Motor neuron (in vitro differentiated cells): ENCODE data around the gene SCCPDH. TPM values are rescaled to one million over a fixed set of nuclear protein-coding genes. Genes with fewer than 3 reads are reported as not detected.
"Not testable (repeated sequence)": the region's sequence is repeated elsewhere in the genome, so short reads cannot be mapped to it uniquely, and the experiment has no call there.

Source experiments
- ATAC-seq, 8 experiments: fragments of 200-7000 bp; cut with Tn5 transposase; replicated peaks in 6 of 8; 2 replicates each; pipeline ENCODE4 v1.8.0; 2021; ENCODE audit warnings: mild to moderate bottlenecking in 8 of 8, moderate library complexity in 8 of 8
- H3K27ac ChIP-seq, 2 donors: fragments of 250-450 bp; sonication (Bioruptor Pico); 2 replicates each; pipeline ENCODE4 v1.9.0; 2021; ENCODE audit warnings: antibody characterized with exemption in 2 of 2, mild to moderate bottlenecking in 2 of 2, moderate library complexity in 1 of 2
- H3K4me1 ChIP-seq, 2 donors: fragments of 250-450 bp; sonication (Bioruptor Pico); replicated peaks in 1 of 2; 2 replicates each; pipeline ENCODE4 v1.6.1; 2021; ENCODE audit warnings: antibody characterized with exemption in 2 of 2, mild to moderate bottlenecking in 2 of 2, moderate library complexity in 1 of 2
- H3K4me3 ChIP-seq, 5 donors: fragments of 250-450 bp; sonication (Bioruptor Pico); 2 replicates each; pipeline ENCODE4 v1.9.0; 2021; ENCODE audit warnings: antibody characterized with exemption in 5 of 5, mild to moderate bottlenecking in 5 of 5, moderate library complexity in 4 of 5
- whole genome bisulfite sequencing, 10 experiments: fragments of 450-650 bp; shearing (Covaris generic); methylation state at CpG; one replicate each; pipeline ENCODE4 v1.0.0; 2022; 5-methylcytosine and 5-hydroxymethylcytosine counted together
- in situ Hi-C, 9 experiments: fragments of 400-800 bp; cut with MboI; loops; one replicate each; pipeline ENCODE4 v1.15.0; 2021; ENCODE audit warnings: low sequenced_read_pairs in 9 of 9, low pct_unique_long_range_greater_than_20kb in 2 of 9; ENCODE audit not compliant: unreplicated experiment in 9 of 9
- total RNA-seq, 8 experiments: library from RNA; unstranded; fragments of 300-600 nt; gene quantifications; 2 replicates each; pipeline versions ENCODE4 v1.2.3 to v1.2.4, GENCODE V29; 2022

Gene SCCPDH
- total RNA-seq, 8 experiments from 2014 or later, result 13.9 to 60.5 (median 49.2) TPM

DNA sequence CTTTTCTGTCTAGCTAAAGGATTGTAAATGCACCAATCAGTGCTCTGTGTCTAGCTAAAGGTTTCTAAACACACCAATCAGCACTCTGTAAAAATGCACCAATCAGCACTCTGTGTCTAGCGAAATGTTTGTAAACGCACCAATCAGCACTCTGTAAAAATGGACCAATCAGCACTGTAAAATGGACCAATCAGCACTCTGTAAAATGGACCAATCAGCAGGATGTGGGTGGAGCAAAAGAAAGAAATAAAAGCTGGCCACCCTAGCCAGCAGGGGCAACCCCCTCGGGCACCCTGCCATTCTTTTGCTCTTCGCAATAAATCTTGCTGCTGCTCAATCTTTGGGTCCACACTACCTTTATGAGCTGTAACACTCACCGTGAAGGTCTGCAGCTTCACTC lies 11.8 kb upstream of the SCCPDH start:
- H3K4me1 ChIP-seq, ATAC-seq, in situ Hi-C loops, H3K4me3 ChIP-seq, H3K27ac ChIP-seq: not testable (repeated sequence)
- 48 to 100% (median 84%) methylated on average over 1 to 5 of the region's 5 CpGs; no CpG with 5 or more reads in 2 of the 10 experiments for WGBS, 10 experiments

- no CpG with 5 or more reads among the region's 2 CpGs for WGBS, 10 experiments
These were observed 4.8 kb upstream of the SCCPDH start for GRCh38 chr1:246719361-246719760.

GRCh38 chr1:246720814-246721213 lies 3.4 kb upstream of the SCCPDH start:
- in situ Hi-C loops, H3K27ac ChIP-seq, H3K4me1 ChIP-seq, ATAC-seq, H3K4me3 ChIP-seq: not testable (repeated sequence)
- whole genome bisulfite sequencing, 10 experiments, result 10 to 100% (median 83%) methylated on average over 1 to 6 of the region's 7 CpGs; no CpG with 5 or more reads in 4 of the 10 experiments

More at GRCh38 chr1:246719361-246719760, 4.8 kb upstream of the SCCPDH start:
- in situ Hi-C loops, H3K27ac ChIP-seq, ATAC-seq, H3K4me3 ChIP-seq, H3K4me1 ChIP-seq: not testable (repeated sequence)

DNA sequence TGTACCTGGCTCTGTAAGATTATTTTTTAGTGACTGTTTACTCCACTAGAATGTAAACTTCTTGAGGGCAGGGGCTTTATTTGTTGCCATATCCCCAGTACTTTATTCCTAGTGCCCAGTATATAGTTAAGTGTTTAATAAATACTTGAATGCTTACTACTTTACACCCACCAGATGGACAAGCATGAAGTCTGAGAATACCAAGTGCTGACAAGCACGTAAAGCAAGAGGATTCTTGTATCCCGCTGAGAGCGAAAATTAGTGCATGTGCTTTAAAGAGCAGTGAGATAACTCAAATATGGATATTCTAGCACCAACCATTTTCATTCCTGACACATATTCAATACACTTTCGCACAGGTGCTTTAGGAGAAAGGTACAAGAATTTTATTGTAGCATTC lies 1.5 kb upstream of the SCCPDH start:
- Histone ChIP-seq H3K4me3 (no peak overlapping the region), H3K4me1 (peaks cover 5 to 9% of the 10 kb centered on the region in 2 donors), H3K27ac (no peak overlapping the region)
- no peak for ATAC-seq
- 81 to 100% (median 94%) methylated on average over 4 of the region's 4 CpGs; no CpG with 5 or more reads in 2 of the 10 experiments for WGBS, 10 experiments
- in situ Hi-C loops, result no loop called here

- peak in 6 of 8 experiments; percentile 0 to 67 (median 27) for ATAC-seq
- in situ Hi-C loops, result no loop called here
- WGBS, 10 experiments, result 0 to 26% (median 3%) methylated on average over 1 to 13 of the region's 13 CpGs; no CpG with 5 or more reads in 2 of the 10 experiments
- Histone ChIP-seq H3K4me1 (peaks cover 5 to 9% of the 10 kb centered on the region in 2 donors), H3K27ac (peak overlapping the region; percentile 77 to 87), H3K4me3 (peak overlapping the region; percentile 64 to 92 (median 83))
These were observed 504 bp downstream of the SCCPDH start for GRCh38 chr1:246724731-246725095.

- 25 to 77% (median 57%) methylated on average over 4 to 9 of the region's 9 CpGs for WGBS, 10 experiments
- ATAC-seq, result no peak
- Histone ChIP-seq H3K27ac (no peak overlapping the region), H3K4me1 (peaks cover 5 to 9% of the 10 kb centered on the region in 2 donors), H3K4me3 (peak overlapping the region; percentile 64 to 92 (median 83))
- in situ Hi-C loops, result no loop called here
These were observed 982 bp downstream of the SCCPDH start for GRCh38 chr1:246725191-246725590.

GRCh38 chr1:246726255-246726679 lies 2.1 kb downstream of the SCCPDH start:
- WGBS, 10 experiments, result 20 to 100% (median 94%) methylated on average over 2 to 4 of the region's 4 CpGs
- ATAC-seq, result no peak
- Histone ChIP-seq H3K4me1 (peaks cover 5 to 9% of the 10 kb centered on the region in 2 donors), H3K4me3 (no peak overlapping the region), H3K27ac (no peak overlapping the region)
- in situ Hi-C loops, result no loop called here

DNA sequence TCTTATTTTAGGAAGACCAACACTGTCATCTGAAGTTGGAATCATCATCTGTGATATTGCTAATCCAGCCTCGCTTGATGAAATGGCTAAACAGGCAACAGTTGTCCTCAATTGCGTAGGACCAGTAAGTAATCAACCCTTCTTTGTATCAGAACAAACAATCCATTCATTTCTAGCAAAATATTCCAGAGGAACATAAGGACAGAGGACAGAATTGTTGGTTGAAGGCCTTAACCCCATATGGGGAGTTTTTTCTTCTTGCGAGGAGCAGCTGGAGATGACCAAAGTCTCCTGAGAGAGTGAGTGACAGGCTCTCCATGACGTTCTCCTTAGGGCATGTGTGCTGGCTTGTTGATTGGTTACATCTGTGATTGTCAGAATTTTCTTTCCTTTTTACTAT lies 2.7 kb downstream of the SCCPDH start:
- 64 to 100% (median 95%) methylated on average over 1 to 4 of the region's 4 CpGs for WGBS, 10 experiments
- H3K4me3 ChIP-seq, result no peak overlapping the region
- peaks cover 5 to 9% of the 10 kb centered on the region in 2 donors for H3K4me1 ChIP-seq
- in situ Hi-C loops, result no loop called here
- no peak for ATAC-seq
- H3K27ac ChIP-seq, result no peak overlapping the region

- H3K27ac ChIP-seq, result no peak overlapping the region
- peaks cover 5 to 9% of the 10 kb centered on the region in 2 donors for H3K4me1 ChIP-seq
- in situ Hi-C loops, result no loop called here
- 92 to 100% (median 100%) methylated on average over 1 to 3 of the region's 3 CpGs; no CpG with 5 or more reads in 2 of the 10 experiments for WGBS, 10 experiments
- no peak overlapping the region for H3K4me3 ChIP-seq
- ATAC-seq, result no peak
These were observed 3.4 kb downstream of the SCCPDH start for GRCh38 chr1:246727594-246727993.

DNA sequence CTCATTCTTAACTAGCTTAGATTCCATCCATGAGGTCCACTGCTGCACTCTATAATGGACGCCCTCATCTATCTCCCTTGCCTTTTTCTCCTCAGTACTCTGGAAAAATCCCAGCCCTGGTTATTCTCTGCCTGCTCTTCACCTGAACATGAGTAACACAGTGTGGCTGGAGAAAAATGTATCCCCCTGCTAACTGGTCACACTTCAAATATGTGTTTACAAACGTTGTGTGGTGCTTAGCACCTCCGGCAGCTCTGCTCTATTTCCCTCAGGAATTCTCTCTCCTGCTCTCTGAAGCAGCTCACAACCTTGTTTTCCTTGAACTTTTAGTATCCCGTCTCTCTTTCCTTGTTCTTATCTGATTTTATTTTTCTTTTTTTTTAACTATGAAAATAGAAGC lies 4.1 kb downstream of the SCCPDH start:
- in situ Hi-C loops, result no loop called here
- Histone ChIP-seq H3K4me3 (no peak overlapping the region), H3K27ac (no peak overlapping the region), H3K4me1 (peaks cover 5 to 9% of the 10 kb centered on the region in 2 donors)
- WGBS, 10 experiments, result 74 to 100% (median 92%) methylated on average over 2 to 4 of the region's 4 CpGs
- ATAC-seq, result no peak

- WGBS, 10 experiments, result 79 to 98% (median 86%) methylated on average over 1 to 4 of the region's 5 CpGs; no CpG with 5 or more reads in 3 of the 10 experiments
- H3K4me1 ChIP-seq, H3K4me3 ChIP-seq, H3K27ac ChIP-seq, in situ Hi-C loops, ATAC-seq: not testable (repeated sequence)
These were observed 4.8 kb downstream of the SCCPDH start for GRCh38 chr1:246729040-246729439.

GRCh38 chr1:246730839-246731238 lies 6.6 kb downstream of the SCCPDH start:
- in situ Hi-C loops, result no loop called here
- no peak for ATAC-seq
- 80 to 100% (median 94%) methylated on average over 1 to 8 of the region's 8 CpGs; no CpG with 5 or more reads in 3 of the 10 experiments for WGBS, 10 experiments
- Histone ChIP-seq H3K27ac (no peak overlapping the region), H3K4me3 (no peak overlapping the region), H3K4me1 (peaks cover under 1 to 2% of the 10 kb centered on the region in 2 donors)

DNA sequence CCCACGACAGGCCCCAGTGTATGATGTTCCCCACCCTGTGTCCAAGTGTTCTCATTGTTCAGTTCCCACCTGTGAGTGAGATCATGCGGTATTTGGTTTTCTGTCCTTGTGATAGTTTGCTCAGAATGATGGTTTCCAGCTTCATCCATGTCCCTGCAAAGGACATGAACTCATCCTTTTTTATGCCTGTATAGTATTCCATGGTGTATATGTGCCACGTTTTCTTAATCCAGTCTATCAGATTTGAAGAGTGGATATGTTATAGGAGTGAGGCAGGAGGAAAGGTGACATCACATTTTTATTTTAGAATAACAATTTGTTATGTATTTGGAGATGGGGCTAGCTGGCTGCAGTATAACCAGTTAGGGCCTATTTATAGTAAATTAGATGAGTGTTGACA lies 7.7 kb downstream of the SCCPDH start:
- in situ Hi-C loops, result not testable (repeated sequence)

GRCh38 chr1:246733704-246734103 lies 9.5 kb downstream of the SCCPDH start:
- Histone ChIP-seq H3K4me1 (no peaks in the 10 kb centered on the region), H3K27ac (no peak overlapping the region), H3K4me3 (no peak overlapping the region)
- no peak for ATAC-seq
- in situ Hi-C loops, result no loop called here

More for the DNA sequence above, 7.7 kb downstream of the SCCPDH start:
- H3K4me1 ChIP-seq, H3K4me3 ChIP-seq, H3K27ac ChIP-seq, ATAC-seq: not testable (repeated sequence)
- 43 to 100% (median 100%) methylated on average over 1 to 2 of the region's 3 CpGs; no CpG with 5 or more reads in 5 of the 10 experiments for WGBS, 10 experiments
